ENCODE data around the gene MICALL2.
A peak's percentile ranks its signal among the peaks of the same experiment; 100 is the strongest.

The MICALL2 gene

GRCh38 chr7:1458683-1459511 is at the start of gene MICALL2:
TSS of gene MICALL2 (minus strand) at chr7:1459470. CDS start at chr7:1459326, 144 bp downstream.
- H3K9ac ChIP-seq (ENCODE audit: low read depth, low read length) = peak within 1 kb of the TSS; percentile 51

GRCh38 chr7:1508277-1508758 is 49.0 kb upstream of the MICALL2 start:
- Histone ChIP-seq H3K4me1 (ENCODE audit: control insufficient read depth, insufficient read depth, low read length) (no peaks in the 10 kb centered on the region), H3K9ac (ENCODE audit: low read depth, low read length) (no peak overlapping the region), H3K4me3 (ENCODE audit: low read depth, low read length) (no peak overlapping the region), H3K27me3 (ENCODE audit: control insufficient read depth, insufficient read depth, low read length) (no peaks in the 10 kb centered on the region), H3K27ac (ENCODE audit: low read depth, low read length) (no peak overlapping the region), H3K9me3 (ENCODE audit: control insufficient read depth, insufficient read depth, low read length) (no peaks in the 10 kb centered on the region), H3K36me3 (ENCODE audit: control insufficient read depth, insufficient read depth, low read length) (no peaks in the 10 kb centered on the region)

More at GRCh38 chr7:1458683-1459511, at the start of gene MICALL2:
- no peaks in the 10 kb centered on the region for H3K27me3 ChIP-seq (ENCODE audit: control insufficient read depth, insufficient read depth, low read length)
- peak within 1 kb of the TSS; percentile 51 for H3K27ac ChIP-seq (ENCODE audit: low read depth, low read length)
- H3K36me3 ChIP-seq (ENCODE audit: control insufficient read depth, insufficient read depth, low read length) = no peaks in the 10 kb centered on the region
- H3K4me3 ChIP-seq (ENCODE audit: low read depth, low read length) = peak within 1 kb of the TSS; percentile 85
- H3K4me1 ChIP-seq (ENCODE audit: control insufficient read depth, insufficient read depth, low read length) = peaks cover 3% of the 10 kb centered on the region; the same call in 1 of the 2 replicates
- no peaks in the 10 kb centered on the region for H3K9me3 ChIP-seq (ENCODE audit: control insufficient read depth, insufficient read depth, low read length)

GRCh38 chr7:1505731-1506550 is 46.7 kb upstream of the MICALL2 start:
- peaks cover 21% of the 10 kb centered on the region for H3K36me3 ChIP-seq (ENCODE audit: control insufficient read depth, insufficient read depth, low read length)
- no peak overlapping the region for H3K4me3 ChIP-seq (ENCODE audit: low read depth, low read length)
- H3K27me3 ChIP-seq (ENCODE audit: control insufficient read depth, insufficient read depth, low read length) = no peaks in the 10 kb centered on the region
- no peaks in the 10 kb centered on the region for H3K9me3 ChIP-seq (ENCODE audit: control insufficient read depth, insufficient read depth, low read length)
- H3K27ac ChIP-seq (ENCODE audit: low read depth, low read length) = no peak overlapping the region
- H3K4me1 ChIP-seq (ENCODE audit: control insufficient read depth, insufficient read depth, low read length) = peaks cover 5% of the 10 kb centered on the region
- no peak overlapping the region for H3K9ac ChIP-seq (ENCODE audit: low read depth, low read length)

GRCh38 chr7:1503816-1504775 is 44.8 kb upstream of the MICALL2 start, which contains the start of gene INTS1:
TSS of gene INTS1 (minus strand) at chr7:1504389. CDS start at chr7:1503960, 429 bp downstream.
- peaks cover 39% of the 10 kb centered on the region for H3K36me3 ChIP-seq (ENCODE audit: control insufficient read depth, insufficient read depth, low read length)
- peak within 1 kb of the TSS; percentile 94 for H3K4me3 ChIP-seq (ENCODE audit: low read depth, low read length)
- H3K4me1 ChIP-seq (ENCODE audit: control insufficient read depth, insufficient read depth, low read length) = peaks cover 5% of the 10 kb centered on the region
- H3K9me3 ChIP-seq (ENCODE audit: control insufficient read depth, insufficient read depth, low read length) = no peaks in the 10 kb centered on the region
- H3K9ac ChIP-seq (ENCODE audit: low read depth, low read length) = peak within 1 kb of the TSS; percentile 80
- H3K27me3 ChIP-seq (ENCODE audit: control insufficient read depth, insufficient read depth, low read length) = no peaks in the 10 kb centered on the region
- H3K27ac ChIP-seq (ENCODE audit: low read depth, low read length) = peak within 1 kb of the TSS; percentile 64

- peak overlapping the region; percentile 80 for H3K9ac ChIP-seq (ENCODE audit: low read depth, low read length)
- H3K4me1 ChIP-seq (ENCODE audit: control insufficient read depth, insufficient read depth, low read length) = peaks cover 5% of the 10 kb centered on the region
- H3K27ac ChIP-seq (ENCODE audit: low read depth, low read length) = peak overlapping the region; percentile 64
- H3K9me3 ChIP-seq (ENCODE audit: control insufficient read depth, insufficient read depth, low read length) = no peaks in the 10 kb centered on the region
- H3K4me3 ChIP-seq (ENCODE audit: low read depth, low read length) = peak overlapping the region; percentile 94
- H3K27me3 ChIP-seq (ENCODE audit: control insufficient read depth, insufficient read depth, low read length) = no peaks in the 10 kb centered on the region
- peaks cover 42% of the 10 kb centered on the region for H3K36me3 ChIP-seq (ENCODE audit: control insufficient read depth, insufficient read depth, low read length)
Measured at GRCh38 chr7:1503390-1503789, 44.1 kb upstream of the MICALL2 start.

GRCh38 chr7:1502845-1503244 is 43.6 kb upstream of the MICALL2 start:
- H3K9ac ChIP-seq (ENCODE audit: low read depth, low read length) = no peak overlapping the region
- no peak overlapping the region for H3K27ac ChIP-seq (ENCODE audit: low read depth, low read length)
- H3K36me3 ChIP-seq (ENCODE audit: control insufficient read depth, insufficient read depth, low read length) = peaks cover 47% of the 10 kb centered on the region

GRCh38 chr7:1501487-1502270 is 42.4 kb upstream of the MICALL2 start:
- H3K9me3 ChIP-seq (ENCODE audit: control insufficient read depth, insufficient read depth, low read length) = no peaks in the 10 kb centered on the region
- H3K36me3 ChIP-seq (ENCODE audit: control insufficient read depth, insufficient read depth, low read length) = peaks cover 59% of the 10 kb centered on the region
- no peak overlapping the region for H3K9ac ChIP-seq (ENCODE audit: low read depth, low read length)
- H3K4me1 ChIP-seq (ENCODE audit: control insufficient read depth, insufficient read depth, low read length) = peaks cover 5% of the 10 kb centered on the region
- no peak overlapping the region for H3K27ac ChIP-seq (ENCODE audit: low read depth, low read length)
- no peaks in the 10 kb centered on the region for H3K27me3 ChIP-seq (ENCODE audit: control insufficient read depth, insufficient read depth, low read length)
- no peak overlapping the region for H3K4me3 ChIP-seq (ENCODE audit: low read depth, low read length)

More at GRCh38 chr7:1502845-1503244, 43.6 kb upstream of the MICALL2 start:
- no peaks in the 10 kb centered on the region for H3K27me3 ChIP-seq (ENCODE audit: control insufficient read depth, insufficient read depth, low read length)
- no peaks in the 10 kb centered on the region for H3K9me3 ChIP-seq (ENCODE audit: control insufficient read depth, insufficient read depth, low read length)
- H3K4me3 ChIP-seq (ENCODE audit: low read depth, low read length) = peak overlapping the region; percentile 94
- peaks cover 5% of the 10 kb centered on the region for H3K4me1 ChIP-seq (ENCODE audit: control insufficient read depth, insufficient read depth, low read length)

GRCh38 chr7:1500064-1500807 is 41.0 kb upstream of the MICALL2 start:
- no peak overlapping the region for H3K9ac ChIP-seq (ENCODE audit: low read depth, low read length)
- no peaks in the 10 kb centered on the region for H3K9me3 ChIP-seq (ENCODE audit: control insufficient read depth, insufficient read depth, low read length)
- no peak overlapping the region for H3K4me3 ChIP-seq (ENCODE audit: low read depth, low read length)
- no peak overlapping the region for H3K27ac ChIP-seq (ENCODE audit: low read depth, low read length)
- H3K27me3 ChIP-seq (ENCODE audit: control insufficient read depth, insufficient read depth, low read length) = no peaks in the 10 kb centered on the region
- peaks cover 73% of the 10 kb centered on the region for H3K36me3 ChIP-seq (ENCODE audit: control insufficient read depth, insufficient read depth, low read length)
- H3K4me1 ChIP-seq (ENCODE audit: control insufficient read depth, insufficient read depth, low read length) = peaks cover 5% of the 10 kb centered on the region

GRCh38 chr7:1499367-1500029 is 40.2 kb upstream of the MICALL2 start:
- H3K4me1 ChIP-seq (ENCODE audit: control insufficient read depth, insufficient read depth, low read length) = peaks cover 5% of the 10 kb centered on the region
- no peaks in the 10 kb centered on the region for H3K9me3 ChIP-seq (ENCODE audit: control insufficient read depth, insufficient read depth, low read length)
- peaks cover 80% of the 10 kb centered on the region for H3K36me3 ChIP-seq (ENCODE audit: control insufficient read depth, insufficient read depth, low read length)
- no peaks in the 10 kb centered on the region for H3K27me3 ChIP-seq (ENCODE audit: control insufficient read depth, insufficient read depth, low read length)
- H3K4me3 ChIP-seq (ENCODE audit: low read depth, low read length) = no peak overlapping the region
- no peak overlapping the region for H3K27ac ChIP-seq (ENCODE audit: low read depth, low read length)
- H3K9ac ChIP-seq (ENCODE audit: low read depth, low read length) = no peak overlapping the region
